GM12874 (cell line): ENCODE measurements around the gene KCNN1.

Experiments used
- CTCF ChIP-seq: IDR thresholded peaks from 2 replicates; pipeline ENCODE4 v1.5.1; 2011; ENCODE audit warnings: low read depth, mild to moderate bottlenecking, control low read depth, low read length, moderate library complexity; ENCODE audit not compliant: insufficient read depth

Gene KCNN1

GRCh38 chr19:17954401-17954800 lies 12.5 kb upstream of the KCNN1 start:
- no peak for TF ChIP-seq CTCF

GRCh38 chr19:17957149-17957849 lies 9.6 kb upstream of the KCNN1 start:
- TF ChIP-seq CTCF = no peak

- TF ChIP-seq CTCF = no peak
Measured at GRCh38 chr19:17957885-17958284, 9.0 kb upstream of the KCNN1 start.

- no peak for TF ChIP-seq CTCF
Measured at GRCh38 chr19:17963936-17964691, 2.8 kb upstream of the KCNN1 start.

GRCh38 chr19:17965370-17966128 lies 1.4 kb upstream of the KCNN1 start:
- no peak for TF ChIP-seq CTCF

- TF ChIP-seq CTCF = no peak
Measured at GRCh38 chr19:17966129-17966483, 801 bp upstream of the KCNN1 start.
